HG02840 (cell line): Measurements from ENCODE around the gene MTUS2.

Source experiments
- ATAC-seq: cut with Tn5 transposase; IDR thresholded peaks from one replicate; pipeline ENCODE4 v1.9.1; 2021; ENCODE audit warnings: mild to moderate bottlenecking, moderate library complexity, moderate number of reproducible peaks; ENCODE audit not compliant: unreplicated experiment, low FRiP score

The MTUS2 gene

GRCh38 chr13:29101409-29101808, 281.3 kb downstream of the MTUS2 start:
- no peak for ATAC-seq

- ATAC-seq: no peak
Measured at GRCh38 chr13:29101905-29102304, 281.8 kb downstream of the MTUS2 start.

- ATAC-seq: no peak
Measured at GRCh38 chr13:29103065-29103800, 283.1 kb downstream of the MTUS2 start.

- ATAC-seq: no peak
Measured at GRCh38 chr13:29104461-29104860, 284.3 kb downstream of the MTUS2 start.

- ATAC-seq: no peak
Measured at GRCh38 chr13:29105779-29106178, 285.6 kb downstream of the MTUS2 start.

- ATAC-seq: no peak
Measured at GRCh38 chr13:29106651-29107050, 286.5 kb downstream of the MTUS2 start.

GRCh38 chr13:29108068-29108786, 288.1 kb downstream of the MTUS2 start:
- no peak for ATAC-seq

GRCh38 chr13:29109987-29110386, 289.8 kb downstream of the MTUS2 start:
- ATAC-seq: no peak

GRCh38 chr13:29111446-29111845, 291.3 kb downstream of the MTUS2 start:
- ATAC-seq: no peak

- ATAC-seq: no peak
Measured at GRCh38 chr13:29115842-29116241, 295.7 kb downstream of the MTUS2 start.

GRCh38 chr13:29117663-29118062, 297.5 kb downstream of the MTUS2 start:
- ATAC-seq: no peak

GRCh38 chr13:29118471-29118870, 298.3 kb downstream of the MTUS2 start:
- ATAC-seq: no peak

GRCh38 chr13:29125191-29125933, 305.2 kb downstream of the MTUS2 start:
- peak; percentile 69 for ATAC-seq

GRCh38 chr13:29125934-29126424, 305.8 kb downstream of the MTUS2 start:
- peak; percentile 69 for ATAC-seq

- no peak for ATAC-seq
Measured at GRCh38 chr13:29129616-29130015, 309.5 kb downstream of the MTUS2 start.

GRCh38 chr13:29131159-29131558, 311.0 kb downstream of the MTUS2 start:
- no peak for ATAC-seq

- ATAC-seq: no peak
Measured at GRCh38 chr13:29131881-29132668, 311.9 kb downstream of the MTUS2 start.

GRCh38 chr13:29136341-29136740, 316.2 kb downstream of the MTUS2 start:
- ATAC-seq: no peak

GRCh38 chr13:29137016-29137415, 316.9 kb downstream of the MTUS2 start:
- no peak for ATAC-seq

- no peak for ATAC-seq
Measured at GRCh38 chr13:29137995-29138394, 317.9 kb downstream of the MTUS2 start.
